ENCODE measurements around the gene NPIPA5.

- no peak for TF ChIP-seq REST (IDR thresholded peaks at IDR 0.05; ENCODE audit: insufficient read depth in 1 of 2, low read depth in 2 of 2, low read length in 2 of 2)
- no peak for TF ChIP-seq POLR2AphosphoS5 (IDR thresholded peaks at IDR 0.05; ENCODE audit: low read depth, low read length)
Observed at GRCh38 chr16:15399317-15399716, 21.2 kb upstream of the NPIPA5 start.
